Measurements from ENCODE around the gene STOML1. TPM values are rescaled to one million over a fixed set of nuclear protein-coding genes. Genes with fewer than 3 reads are reported as not detected.

Gene STOML1
- total RNA-seq, 1 experiment from 2014 or later, result 5.0 TPM

GRCh38 chr15:73946795-73947370 is 45.2 kb downstream of the STOML1 start:
- intact Hi-C loops (cut with micrococcal nuclease), result no loop called here
- no TSS peak for BruUV-seq (replicated peaks)
- RAD21 ChIA-PET (ENCODE audit: low non-redundant PET in 1 of 2, low total read pairs in 2 of 2, uncharacterized antibody in 2 of 2, unreplicated experiment in 2 of 2), result no interaction called here

More at GRCh38 chr15:73946795-73947370, 45.2 kb downstream of the STOML1 start:
- TF ChIP-seq CTCF (IDR thresholded peaks at IDR 0.05 in 2 of 3, conservative IDR thresholded peaks at IDR 0.05 in 1 of 3; ENCODE audit: borderline replicate concordance in 1 of 3, insufficient read depth in 1 of 3, low read depth in 2 of 3, low read length in 2 of 3) (no peak), ZNF274 (IDR thresholded peaks at IDR 0.05; ENCODE audit: low read depth, low read length) (no peak), REST (IDR thresholded peaks at IDR 0.05; ENCODE audit: low read depth) (no peak), ATF3 (IDR thresholded peaks at IDR 0.05) (no peak)
- Histone ChIP-seq H3K36me3 (ENCODE audit: control insufficient read depth in 1 of 2, insufficient read depth in 2 of 2, low read length in 2 of 2) (no peaks in the 10 kb centered on the region), H3K9me2 (ENCODE audit: insufficient read depth) (no peaks in the 10 kb centered on the region), H2AFZ (ENCODE audit: low read depth, low read length, poor library complexity, severe bottlenecking) (no peak overlapping the region), H3K4me1 (ENCODE audit: control insufficient read depth in 1 of 2, insufficient read depth in 2 of 2, low read length in 2 of 2) (peaks cover 0 to 13% of the 10 kb centered on the region in 2 experiments; a peak in 1 of 4 replicates), H3K27ac (ENCODE audit: low read depth, low read length) (no peak overlapping the region), H3K27me3 (ENCODE audit: insufficient read depth, low read length) (no peaks in the 10 kb centered on the region), H3K4me3 (replicated peaks in 1 of 2; ENCODE audit: low read depth in 1 of 2, low read length in 2 of 2) (no peak overlapping the region), H3K79me2 (ENCODE audit: insufficient read depth, low read length) (no peaks in the 10 kb centered on the region), H3K4me2 (ENCODE audit: low read length) (no peak overlapping the region), H3K9me3 (ENCODE audit: control insufficient read depth in 1 of 2, insufficient read depth in 1 of 2, low read depth in 1 of 2, low read length in 2 of 2) (no peaks in the 10 kb centered on the region), H3K9ac (ENCODE audit: low read length) (no peak overlapping the region), H4K20me1 (ENCODE audit: insufficient read depth) (no peaks in the 10 kb centered on the region)
- DNase-seq (ENCODE audit: low read depth, low spot score), result no peak
- ChIA-PET CTCF (no interaction called here), POLR2A (no interaction called here)
- no peak for ATAC-seq

All from HCT116 (cell line).